HepG2 (cell line): Measurements from ENCODE around the gene CNTN5.

Experiments used
- BHLHE40 ChIP-seq: IDR thresholded peaks from 2 replicates; pipeline ENCODE4 v1.6.1; 2011; ENCODE audit warnings: low read length, improper control_type of control experiment
- EEA1 ChIP-seq: sonication (generic); formaldehyde crosslinking; IDR thresholded peaks from 2 replicates; pipeline ENCODE4 v1.5.1; 2020; ENCODE audit warnings: mild to moderate bottlenecking, missing genetic modification reagents, borderline replicate concordance
- HCFC1 ChIP-seq: fragments of 150-350 bp; IDR thresholded peaks from 2 replicates; pipeline ENCODE4 v1.6.1; 2014; ENCODE audit warnings: low read depth, low read length
- POLR2A ChIP-seq, 2 experiments: IDR thresholded peaks; 2 replicates each; pipeline ENCODE4 v1.6.1; 2011; ENCODE audit warnings: low read depth in 2 of 2, low read length in 2 of 2, mild to moderate bottlenecking in 1 of 2, moderate library complexity in 1 of 2; ENCODE audit not compliant: insufficient read depth in 1 of 2
- SNAPC5 ChIP-seq: sonication (generic); formaldehyde crosslinking; IDR thresholded peaks from 2 replicates; pipeline ENCODE4 v1.8.1; 2023; ENCODE audit warnings: mild to moderate bottlenecking, missing genetic modification reagents, borderline replicate concordance
- ZNF567 ChIP-seq: sonication (generic); formaldehyde crosslinking; IDR thresholded peaks from 2 replicates; pipeline ENCODE4 v1.8.1; 2023; ENCODE audit warnings: mild to moderate bottlenecking, missing genetic modification reagents, borderline replicate concordance
- ZNF652 ChIP-seq: IDR thresholded peaks from 2 replicates; pipeline ENCODE4 v1.6.1; 2016; ENCODE audit warnings: low read depth, borderline replicate concordance

GRCh38 chr11:99366546-99366945, 345.8 kb downstream of the CNTN5 start:
- TF ChIP-seq BHLHE40 (no peak), POLR2A (IDR thresholded peaks at IDR 0.05; ENCODE audit: insufficient read depth in 1 of 2, low read depth in 2 of 2, low read length in 2 of 2) (no peak), SNAPC5 (CRISPR knock-in tag) (no peak), EEA1 (CRISPR knock-in tag) (no peak), ZNF567 (CRISPR knock-in tag) (no peak), ZNF652 (CRISPR knock-in tag) (no peak), HCFC1 (no peak)
